ENCODE measurements around the gene CARMIL3. TPM values are rescaled to one million over a fixed set of nuclear protein-coding genes. Genes with fewer than 3 reads are reported as not detected.

Gene CARMIL3
- total RNA-seq, 2 donors from 2014 or later = 0.14 TPM; not detected in 1

DNA sequence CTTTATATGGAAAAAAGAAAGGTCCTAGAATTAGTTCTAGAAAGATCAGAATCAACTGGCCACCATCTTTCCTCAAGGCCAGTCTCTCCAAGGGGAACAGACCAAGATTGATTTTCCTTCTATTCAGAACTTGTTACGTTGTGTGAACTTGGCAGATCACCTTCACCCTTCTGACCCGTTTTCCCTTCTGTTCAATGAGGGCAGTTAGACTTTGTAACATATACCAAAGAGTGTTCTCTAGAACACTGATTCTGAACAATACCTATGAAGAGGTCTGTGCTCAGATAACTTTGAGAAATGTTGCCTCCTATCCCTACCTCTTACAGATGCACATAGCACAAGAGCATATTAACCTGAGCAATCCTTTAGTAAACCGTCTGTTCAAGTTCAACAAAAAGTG lies 31.7 kb downstream of the CARMIL3 start:
- ATAC-seq (ENCODE audit: insufficient number of reproducible peaks, low FRiP score, low read depth) (no peak), DNase-seq (ENCODE audit: low spot score) (no peak)
- H3K36me3 ChIP-seq = no peaks in the 10 kb centered on the region
- TF ChIP-seq, protein P1, sequence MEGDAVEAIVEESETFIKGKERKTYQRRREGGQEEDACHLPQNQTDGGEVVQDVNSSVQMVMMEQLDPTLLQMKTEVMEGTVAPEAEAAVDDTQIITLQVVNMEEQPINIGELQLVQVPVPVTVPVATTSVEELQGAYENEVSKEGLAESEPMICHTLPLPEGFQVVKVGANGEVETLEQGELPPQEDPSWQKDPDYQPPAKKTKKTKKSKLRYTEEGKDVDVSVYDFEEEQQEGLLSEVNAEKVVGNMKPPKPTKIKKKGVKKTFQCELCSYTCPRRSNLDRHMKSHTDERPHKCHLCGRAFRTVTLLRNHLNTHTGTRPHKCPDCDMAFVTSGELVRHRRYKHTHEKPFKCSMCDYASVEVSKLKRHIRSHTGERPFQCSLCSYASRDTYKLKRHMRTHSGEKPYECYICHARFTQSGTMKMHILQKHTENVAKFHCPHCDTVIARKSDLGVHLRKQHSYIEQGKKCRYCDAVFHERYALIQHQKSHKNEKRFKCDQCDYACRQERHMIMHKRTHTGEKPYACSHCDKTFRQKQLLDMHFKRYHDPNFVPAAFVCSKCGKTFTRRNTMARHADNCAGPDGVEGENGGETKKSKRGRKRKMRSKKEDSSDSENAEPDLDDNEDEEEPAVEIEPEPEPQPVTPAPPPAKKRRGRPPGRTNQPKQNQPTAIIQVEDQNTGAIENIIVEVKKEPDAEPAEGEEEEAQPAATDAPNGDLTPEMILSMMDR (IDR thresholded peaks at IDR 0.05) = no peak
- no peak overlapping the region for H3K27ac ChIP-seq
- no peaks in the 10 kb centered on the region for H3K27me3 ChIP-seq (replicated peaks; ENCODE audit: insufficient read depth)
- H3K4me1 ChIP-seq (ENCODE audit: control insufficient read depth in 1 of 2, low read depth in 2 of 2) = peaks cover 0 to 16% of the 10 kb centered on the region in 2 donors
- H3K9me3 ChIP-seq = no peaks in the 10 kb centered on the region
- no peak overlapping the region for H3K4me3 ChIP-seq

DNA sequence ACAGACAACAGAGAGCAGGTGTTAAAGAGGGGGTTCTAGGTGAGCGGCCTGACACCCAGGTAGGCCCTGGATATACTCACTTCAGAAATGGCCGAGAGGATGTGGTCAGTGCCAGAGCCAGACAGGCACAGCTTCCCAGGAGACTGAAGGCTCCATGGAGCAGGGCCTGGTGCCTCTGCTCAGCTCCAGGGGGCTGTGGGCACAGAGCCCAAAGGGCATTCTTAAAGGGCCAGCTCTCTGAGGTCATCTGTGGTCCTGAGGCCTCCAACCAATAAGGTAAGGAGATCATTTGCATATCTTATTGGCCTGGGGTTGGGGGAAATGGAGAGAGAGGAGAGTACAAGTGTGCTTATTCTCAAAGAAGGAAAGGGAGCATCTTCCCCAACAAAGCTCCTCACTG lies 32.6 kb downstream of the CARMIL3 start:
- DNase-seq (ENCODE audit: low spot score) (no peak), ATAC-seq (ENCODE audit: insufficient number of reproducible peaks, low FRiP score, low read depth) (no peak)
- Histone ChIP-seq H3K36me3 (no peaks in the 10 kb centered on the region), H3K9me3 (no peaks in the 10 kb centered on the region), H3K4me3 (no peak overlapping the region), H3K27ac (no peak overlapping the region), H3K4me1 (ENCODE audit: control insufficient read depth in 1 of 2, low read depth in 2 of 2) (peaks cover 0 to 16% of the 10 kb centered on the region in 2 donors), H3K27me3 (replicated peaks; ENCODE audit: insufficient read depth) (no peaks in the 10 kb centered on the region)
- TF ChIP-seq, protein P1 (IDR thresholded peaks at IDR 0.05) = no peak

DNA sequence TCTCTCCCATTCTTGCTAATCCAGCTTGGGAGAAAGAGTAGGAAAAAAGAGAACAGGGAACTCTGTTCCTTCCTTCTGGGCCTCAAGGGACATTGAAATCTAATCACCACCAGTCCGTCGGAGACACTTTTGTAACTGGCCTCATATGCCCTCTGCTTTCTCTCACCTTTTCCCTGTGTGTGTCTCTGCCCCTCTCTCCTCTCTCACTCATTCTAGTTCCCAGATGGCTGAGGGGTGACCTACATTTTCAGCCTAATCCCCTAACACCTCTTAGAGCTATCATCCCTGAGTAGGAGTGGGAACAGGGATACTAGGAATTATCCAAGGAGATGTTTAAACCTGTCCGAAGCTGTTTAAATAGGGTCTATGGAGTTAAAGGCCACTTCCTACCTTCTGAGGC lies 33.4 kb downstream of the CARMIL3 start:
- no peak for DNase-seq (ENCODE audit: low spot score)
- TF ChIP-seq, protein P1 (IDR thresholded peaks at IDR 0.05) = no peak
- Histone ChIP-seq H3K9me3 (no peaks in the 10 kb centered on the region), H3K27ac (no peak overlapping the region), H3K4me1 (ENCODE audit: control insufficient read depth in 1 of 2, low read depth in 2 of 2) (peaks cover 0 to 16% of the 10 kb centered on the region in 2 donors), H3K27me3 (replicated peaks; ENCODE audit: insufficient read depth) (no peaks in the 10 kb centered on the region), H3K4me3 (no peak overlapping the region), H3K36me3 (no peaks in the 10 kb centered on the region)
- no peak for ATAC-seq (ENCODE audit: insufficient number of reproducible peaks, low FRiP score, low read depth)

DNA sequence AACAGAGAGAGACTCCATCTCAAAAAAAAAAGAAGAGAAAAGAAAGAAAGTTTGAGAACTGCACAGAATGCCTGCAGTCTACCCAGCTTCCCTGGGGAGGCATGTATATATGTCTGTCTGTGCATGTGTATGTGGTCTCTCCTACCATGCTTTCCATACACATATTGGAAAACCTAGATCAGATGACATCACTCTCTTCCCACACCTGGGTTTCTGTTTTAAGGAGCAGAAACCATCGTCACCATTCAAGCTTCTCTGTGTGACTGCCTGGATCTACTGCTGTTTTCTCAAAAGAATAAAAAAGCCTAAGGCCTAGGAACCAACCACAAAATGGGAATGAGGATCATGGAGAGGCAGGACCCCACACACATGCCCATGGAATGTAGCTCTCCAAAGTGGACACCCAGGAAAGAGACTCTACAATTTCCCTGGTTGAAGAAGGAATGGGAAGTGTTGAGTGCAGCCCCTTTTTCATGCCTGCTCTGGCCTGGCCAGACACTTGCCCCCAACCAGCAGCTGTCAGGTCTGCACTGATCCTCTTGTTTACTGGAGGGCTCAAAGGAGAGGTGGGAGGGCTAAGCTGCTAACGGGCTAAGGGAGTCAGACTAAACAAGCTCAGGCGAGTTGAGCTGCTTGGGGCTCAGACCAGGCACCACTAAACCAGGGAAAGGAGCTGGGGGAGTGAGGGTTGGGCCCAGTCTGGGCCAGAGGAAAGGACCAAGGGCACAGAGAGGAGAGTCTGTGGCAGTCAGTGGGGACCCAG lies 34.6 kb downstream of the CARMIL3 start:
- H3K4me1 ChIP-seq (ENCODE audit: control insufficient read depth in 1 of 2, low read depth in 2 of 2) = peaks cover 0 to 5% of the 10 kb centered on the region in 2 donors
- ATAC-seq (ENCODE audit: insufficient number of reproducible peaks, low FRiP score, low read depth) (no peak), DNase-seq (ENCODE audit: low spot score) (no peak)
- H3K4me3 ChIP-seq = no peak overlapping the region
- H3K27me3 ChIP-seq (replicated peaks; ENCODE audit: insufficient read depth) = no peaks in the 10 kb centered on the region
- no peaks in the 10 kb centered on the region for H3K36me3 ChIP-seq
- TF ChIP-seq, protein P1 (IDR thresholded peaks at IDR 0.05) = no peak
- H3K27ac ChIP-seq = no peak overlapping the region
- no peaks in the 10 kb centered on the region for H3K9me3 ChIP-seq

DNA sequence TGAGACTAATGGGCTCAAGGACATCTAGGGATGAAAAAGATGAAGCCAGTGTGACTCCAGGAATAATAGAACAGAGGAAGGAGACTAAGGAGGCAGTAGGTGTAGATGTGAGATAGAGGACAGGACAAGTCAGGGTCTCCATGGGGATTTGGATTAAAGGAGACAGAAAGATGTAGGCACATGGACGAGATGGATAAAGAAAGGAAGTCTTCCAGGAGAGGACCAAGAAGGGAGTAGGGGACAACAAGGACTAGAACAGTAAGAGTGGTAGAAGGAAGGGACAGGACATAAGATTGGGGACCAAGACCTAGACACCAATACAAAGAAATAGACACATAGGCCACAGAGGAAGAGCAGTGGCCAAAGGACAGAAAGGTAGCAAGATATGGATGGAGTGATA lies 35.2 kb downstream of the CARMIL3 start:
- ATAC-seq (ENCODE audit: insufficient number of reproducible peaks, low FRiP score, low read depth) (no peak), DNase-seq (ENCODE audit: low spot score) (no peak)
- Histone ChIP-seq H3K27ac (no peak overlapping the region), H3K9me3 (no peaks in the 10 kb centered on the region), H3K4me1 (ENCODE audit: control insufficient read depth in 1 of 2, low read depth in 2 of 2) (no peaks in the 10 kb centered on the region), H3K4me3 (no peak overlapping the region), H3K36me3 (no peaks in the 10 kb centered on the region), H3K27me3 (replicated peaks; ENCODE audit: insufficient read depth) (no peaks in the 10 kb centered on the region)
- TF ChIP-seq, protein P1 (IDR thresholded peaks at IDR 0.05) = no peak
